HL-60 (cell line): ENCODE measurements around the gene TAF13.

Source experiments
- DNase-seq, 2 experiments: peaks; one replicate each; pipeline ENCODE4 v3.0.0-alpha.2; 2010 to 2020; ENCODE audit warnings: low read depth in 1 of 2, low spot score in 1 of 2
- H3K27ac ChIP-seq: fragments of 250-450 bp; sonication (Bioruptor Pico); replicated peaks from 2 replicates; pipeline ENCODE4 v1.5.1; 2020; ENCODE audit warnings: mild to moderate bottlenecking, moderate library complexity
- H3K27me3 ChIP-seq: fragments of 250-450 bp; sonication (Bioruptor Pico); 2 replicates; pipeline ENCODE4 v1.5.1; 2021; ENCODE audit warnings: mild to moderate bottlenecking, moderate library complexity; ENCODE audit not compliant: insufficient read depth, poor library complexity, severe bottlenecking
- H3K4me3 ChIP-seq: replicated peaks from 2 replicates; pipeline ENCODE4 v1.5.1; 2011; ENCODE audit warnings: mild to moderate bottlenecking, control low read depth, low read length; ENCODE audit not compliant: insufficient read depth
- CTCF ChIP-seq: IDR thresholded peaks from one replicate; pipeline ENCODE4 v1.5.1; 2011; ENCODE audit warnings: low read length, control low read depth, inconsistent platforms; ENCODE audit not compliant: insufficient read depth
- GABPA ChIP-seq: IDR thresholded peaks from 2 replicates; pipeline ENCODE4 v1.6.1; 2012; ENCODE audit warnings: low read depth
- POLR2AphosphoS5 ChIP-seq: IDR thresholded peaks from 2 replicates; pipeline ENCODE4 v1.6.1; 2012; ENCODE audit warnings: low read depth
- REST ChIP-seq: IDR thresholded peaks from 2 replicates; pipeline ENCODE4 v1.6.1; 2012; ENCODE audit warnings: low read depth; ENCODE audit not compliant: insufficient replicate concordance
- SPI1 ChIP-seq: IDR thresholded peaks from 2 replicates; pipeline ENCODE4 v1.6.1; 2012; ENCODE audit warnings: low read depth, mild to moderate bottlenecking, borderline replicate concordance

TAF13 gene

DNA sequence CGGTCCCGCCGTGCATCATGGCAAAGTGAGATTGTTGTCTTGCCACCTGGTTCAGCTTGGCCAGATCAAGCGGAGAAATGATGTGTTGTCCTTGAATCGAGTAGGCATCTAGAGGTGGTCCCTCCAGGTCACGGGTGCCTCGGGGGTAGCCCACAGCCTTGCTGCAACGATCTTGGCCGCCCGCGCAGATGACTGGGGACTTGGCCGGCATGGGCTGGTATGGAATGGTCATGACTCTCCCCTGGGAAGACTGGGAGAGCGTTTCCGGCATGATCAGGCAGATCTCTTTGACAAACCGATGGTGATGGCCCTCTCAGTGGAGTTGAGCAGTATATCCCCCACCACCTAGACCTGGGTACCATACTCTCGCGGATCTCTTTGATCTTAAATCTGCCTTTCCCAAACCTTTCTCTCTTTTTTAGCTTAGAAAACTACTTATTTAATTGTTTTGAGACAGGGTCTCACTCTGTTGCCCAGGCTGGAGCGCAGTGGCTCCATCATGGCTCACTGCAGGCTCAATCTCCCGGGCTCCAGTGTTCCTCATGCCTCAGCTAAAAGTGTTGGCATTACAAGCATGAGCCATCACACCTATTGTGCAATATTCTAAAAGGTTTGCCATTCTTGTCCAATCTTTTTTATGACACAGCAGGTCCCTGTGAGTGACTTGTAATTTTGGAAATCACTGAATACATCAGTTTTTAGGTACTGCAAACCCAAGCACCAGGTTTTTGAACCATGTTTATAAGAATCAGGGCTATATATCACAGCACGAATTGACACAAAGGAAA lies 28.8 kb upstream of the TAF13 start:
- TF ChIP-seq POLR2AphosphoS5 (peak; percentile 15; the same call in 1 of the 2 replicates), REST (no peak), CTCF (no peak)
- no peak overlapping the region for H3K27ac ChIP-seq
- H3K4me3 ChIP-seq: no peak overlapping the region
- DNase-seq: peak in 1 of 2 experiments; percentile 64
- H3K27me3 ChIP-seq: no peaks in the 10 kb centered on the region

GRCh38 chr1:109099938-109100773 lies 24.4 kb upstream of the TAF13 start:
- Histone ChIP-seq H3K4me3 (peak overlapping the region; percentile 67), H3K27me3 (no peaks in the 10 kb centered on the region), H3K27ac (peak overlapping the region; percentile 97)
- DNase-seq: peak; percentile 98 to 99
- TF ChIP-seq CTCF (peak; percentile 80), GABPA (peak; percentile 48), POLR2AphosphoS5 (peak; percentile 100), REST (peak; percentile 77), SPI1 (peak; percentile 76)

- Histone ChIP-seq H3K27ac (no peak overlapping the region), H3K4me3 (no peak overlapping the region), H3K27me3 (no peaks in the 10 kb centered on the region)
- no peak for DNase-seq
- TF ChIP-seq CTCF (no peak), SPI1 (no peak), POLR2AphosphoS5 (no peak), REST (no peak), GABPA (no peak)
Measured at GRCh38 chr1:109096120-109096519, 20.3 kb upstream of the TAF13 start.
